Measurements from ENCODE around the gene FZD8.

DNA sequence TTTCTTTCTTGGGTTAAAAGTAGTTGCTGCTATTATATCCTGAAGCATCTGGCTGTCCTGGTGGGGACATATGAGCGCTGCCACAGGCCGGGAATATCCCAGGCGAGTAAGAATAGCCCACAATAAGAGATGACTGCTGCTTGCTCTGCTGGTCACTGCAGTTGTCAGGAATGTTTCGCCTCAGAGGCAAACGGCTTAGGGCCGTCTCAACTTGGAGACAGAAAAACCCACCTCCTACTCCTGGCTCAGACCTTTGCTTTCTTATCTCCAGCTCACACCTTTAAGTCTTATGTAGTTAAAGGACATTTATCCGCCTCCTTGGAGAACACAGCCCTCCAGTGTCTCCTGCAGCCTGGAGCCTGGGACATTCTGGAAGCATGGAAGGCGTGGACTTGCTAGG lies 36.9 kb downstream of the FZD8 start, which contains the start of gene GJD4:
- TF ChIP-seq, protein P1, sequence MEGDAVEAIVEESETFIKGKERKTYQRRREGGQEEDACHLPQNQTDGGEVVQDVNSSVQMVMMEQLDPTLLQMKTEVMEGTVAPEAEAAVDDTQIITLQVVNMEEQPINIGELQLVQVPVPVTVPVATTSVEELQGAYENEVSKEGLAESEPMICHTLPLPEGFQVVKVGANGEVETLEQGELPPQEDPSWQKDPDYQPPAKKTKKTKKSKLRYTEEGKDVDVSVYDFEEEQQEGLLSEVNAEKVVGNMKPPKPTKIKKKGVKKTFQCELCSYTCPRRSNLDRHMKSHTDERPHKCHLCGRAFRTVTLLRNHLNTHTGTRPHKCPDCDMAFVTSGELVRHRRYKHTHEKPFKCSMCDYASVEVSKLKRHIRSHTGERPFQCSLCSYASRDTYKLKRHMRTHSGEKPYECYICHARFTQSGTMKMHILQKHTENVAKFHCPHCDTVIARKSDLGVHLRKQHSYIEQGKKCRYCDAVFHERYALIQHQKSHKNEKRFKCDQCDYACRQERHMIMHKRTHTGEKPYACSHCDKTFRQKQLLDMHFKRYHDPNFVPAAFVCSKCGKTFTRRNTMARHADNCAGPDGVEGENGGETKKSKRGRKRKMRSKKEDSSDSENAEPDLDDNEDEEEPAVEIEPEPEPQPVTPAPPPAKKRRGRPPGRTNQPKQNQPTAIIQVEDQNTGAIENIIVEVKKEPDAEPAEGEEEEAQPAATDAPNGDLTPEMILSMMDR (IDR thresholded peaks at IDR 0.05; ENCODE audit: low read depth, low read length) = no peak
- no peak for TF ChIP-seq EZH2phosphoT487 (IDR thresholded peaks at IDR 0.05; ENCODE audit: low read depth)
